Neural cell (in vitro differentiated cells): ENCODE results near the gene RBM25. TPM values are rescaled to one million over a fixed set of nuclear protein-coding genes. Genes with fewer than 3 reads are reported as not detected.

Source experiments
- H2AFZ ChIP-seq: fragments of 200-600, 300-800 bp; sonication (generic), shearing (Covaris generic); 2 replicates; pipeline ENCODE4 v1.6.0; 2014; ENCODE audit warnings: low read depth, mild to moderate bottlenecking, antibody characterized with exemption, low read length, moderate library complexity
- H3F3A ChIP-seq: fragments of 200-600 bp; shearing (Covaris generic); 2 replicates; pipeline ENCODE4 v1.6.1; 2016; ENCODE audit warnings: mild to moderate bottlenecking, moderate library complexity, mixed read lengths, antibody characterized with exemption, low read length; ENCODE audit not compliant: insufficient read depth, poor library complexity, severe bottlenecking
- H3K27ac ChIP-seq: fragments of 200-600, 300-800 bp; sonication (generic), shearing (Covaris generic); 2 replicates; pipeline ENCODE4 v1.5.1; 2014; ENCODE audit warnings: mild to moderate bottlenecking, low read length, moderate library complexity
- H3K27me3 ChIP-seq: fragments of 300-800, 200-600 bp; sonication (generic), shearing (Covaris generic); 2 replicates; pipeline ENCODE4 v1.6.0; 2014; ENCODE audit warnings: mild to moderate bottlenecking, low read depth, low read length, moderate library complexity; ENCODE audit not compliant: insufficient read depth
- H3K36me3 ChIP-seq: fragments of 300-800, 200-600 bp; sonication (generic), shearing (Covaris generic); 2 replicates; pipeline ENCODE4 v1.5.1; 2014; ENCODE audit warnings: mild to moderate bottlenecking, antibody characterized with exemption, low read length, moderate library complexity; ENCODE audit not compliant: insufficient read depth
- H3K4me2 ChIP-seq: fragments of 300-800, 200-600 bp; sonication (generic), shearing (Covaris generic); 2 replicates; pipeline ENCODE4 v1.6.0; 2014; ENCODE audit warnings: mild to moderate bottlenecking, low read length
- H3K4me3 ChIP-seq: fragments of 300-800, 200-600 bp; sonication (generic), shearing (Covaris generic); 2 replicates; pipeline ENCODE4 v1.5.1; 2014; ENCODE audit warnings: mild to moderate bottlenecking, low read length, moderate library complexity
- H3K79me2 ChIP-seq: fragments of 200-600 bp; shearing (Covaris generic); replicated peaks from 2 replicates; pipeline ENCODE4 v1.6.0; 2014; ENCODE audit warnings: mild to moderate bottlenecking, low read length, moderate library complexity; ENCODE audit not compliant: insufficient read depth
- H3K9ac ChIP-seq: fragments of 300-800, 200-600 bp; sonication (generic), shearing (Covaris generic); 2 replicates; pipeline ENCODE4 v1.6.1; 2016; ENCODE audit warnings: mild to moderate bottlenecking, low read length, mixed read lengths
- H3K9me2 ChIP-seq: fragments of 200-600 bp; shearing (Covaris generic); 2 replicates; pipeline ENCODE4 v1.6.1; 2016; ENCODE audit warnings: mild to moderate bottlenecking, low read length, mixed read lengths; ENCODE audit not compliant: insufficient read depth
- H3K9me3 ChIP-seq: fragments of 200-600, 300-800 bp; sonication (generic), shearing (Covaris generic); 2 replicates; pipeline ENCODE4 v1.6.1; 2016; ENCODE audit warnings: mild to moderate bottlenecking, mixed run types, low read length, moderate library complexity, mixed read lengths
- H4K20me1 ChIP-seq: fragments of 200-600 bp; shearing (Covaris generic); 2 replicates; pipeline ENCODE4 v1.6.1; 2016; ENCODE audit warnings: mild to moderate bottlenecking, mixed run types; ENCODE audit not compliant: insufficient read depth
- CTCF ChIP-seq: fragments of 450-650 bp; IDR thresholded peaks from 2 replicates; pipeline ENCODE4 v1.5.1; 2014; ENCODE audit warnings: antibody characterized with exemption, mild to moderate bottlenecking, moderate library complexity; ENCODE audit not compliant: poor library complexity, severe bottlenecking
- EP300 ChIP-seq: fragments of 450-650 bp; conservative IDR thresholded peaks from 2 replicates; pipeline ENCODE4 v1.6.1; 2014; ENCODE audit warnings: antibody characterized with exemption, mild to moderate bottlenecking, moderate library complexity; ENCODE audit not compliant: poor library complexity, severe bottlenecking
- EZH2 ChIP-seq: fragments of 200-600, 300-800 bp; shearing (Covaris generic), sonication (generic); IDR thresholded peaks from 2 replicates; pipeline ENCODE4 v1.6.1; 2014; ENCODE audit warnings: antibody characterized with exemption, low read length, borderline replicate concordance, mild to moderate bottlenecking; ENCODE audit not compliant: insufficient read depth, poor library complexity, severe bottlenecking
- MXI1 ChIP-seq: fragments of 450-650 bp; conservative IDR thresholded peaks from 2 replicates; pipeline ENCODE4 v1.6.1; 2014; ENCODE audit warnings: antibody characterized with exemption, mild to moderate bottlenecking; ENCODE audit not compliant: poor library complexity, severe bottlenecking
- POLR2AphosphoS5 ChIP-seq: IDR thresholded peaks from 2 replicates; pipeline ENCODE4 v1.6.1; 2012
- RAD21 ChIP-seq: fragments of 450-650 bp; conservative IDR thresholded peaks from 2 replicates; pipeline ENCODE4 v1.6.1; 2014; ENCODE audit warnings: antibody characterized with exemption, mild to moderate bottlenecking, moderate library complexity
- REST ChIP-seq: IDR thresholded peaks from 2 replicates; pipeline ENCODE4 v1.6.1; 2012; ENCODE audit warnings: borderline replicate concordance
- SMC3 ChIP-seq: fragments of 450-650 bp; conservative IDR thresholded peaks from 2 replicates; pipeline ENCODE4 v1.6.1; 2014; ENCODE audit warnings: antibody characterized with exemption, mild to moderate bottlenecking, moderate library complexity; ENCODE audit not compliant: poor library complexity
- TAF1 ChIP-seq: IDR thresholded peaks from 2 replicates; pipeline ENCODE4 v1.6.1; 2012; ENCODE audit warnings: low read depth
- polyA plus RNA-seq: library from polyadenylated mRNA; depleted of rRNA; stranded (reverse); fragments of >200 nt; gene quantifications from 2 replicates; pipeline ENCODE4 v1.2.3, GENCODE V29; 2014

Gene RBM25
- polyA plus RNA-seq, 1 donor from 2014 or later: 206 TPM

- H3F3A ChIP-seq: no peaks in the 10 kb centered on the region
- TF ChIP-seq EZH2: no peak
- no peak for TF ChIP-seq RAD21
- TF ChIP-seq EP300: no peak
- TF ChIP-seq TAF1: no peak
- no peak for TF ChIP-seq SMC3
- TF ChIP-seq CTCF: no peak
- no peak for TF ChIP-seq MXI1
- no peak for TF ChIP-seq POLR2AphosphoS5
- TF ChIP-seq REST: no peak
- H3K9me3 ChIP-seq: no peaks in the 10 kb centered on the region
- peaks cover 52% of the 10 kb centered on the region for H3K79me2 ChIP-seq
- H2AFZ ChIP-seq: no peak overlapping the region
- H3K9ac ChIP-seq: no peak overlapping the region
- H3K9me2 ChIP-seq: no peaks in the 10 kb centered on the region
- H3K27me3 ChIP-seq: no peaks in the 10 kb centered on the region
- H3K4me3 ChIP-seq: peak overlapping the region; percentile 55
- peak overlapping the region; percentile 58 for H3K4me2 ChIP-seq
- H4K20me1 ChIP-seq: no peaks in the 10 kb centered on the region
- H3K27ac ChIP-seq: no peak overlapping the region
- H3K36me3 ChIP-seq: no peaks in the 10 kb centered on the region
Measured at GRCh38 chr14:73022051-73022450, 36.3 kb upstream of the RBM25 start.

- peak overlapping the region; percentile 74 for H3K9ac ChIP-seq
- H3K9me2 ChIP-seq: no peaks in the 10 kb centered on the region
- H4K20me1 ChIP-seq: no peaks in the 10 kb centered on the region
- peak overlapping the region; percentile 93 for H3K4me2 ChIP-seq
- TF ChIP-seq SMC3 (no peak), MXI1 (no peak), POLR2AphosphoS5 (no peak), TAF1 (no peak)
- H3F3A ChIP-seq: no peaks in the 10 kb centered on the region
- no peak overlapping the region for H3K27ac ChIP-seq
- peaks cover 47% of the 10 kb centered on the region for H3K79me2 ChIP-seq
- H3K36me3 ChIP-seq: no peaks in the 10 kb centered on the region
- H3K27me3 ChIP-seq: no peaks in the 10 kb centered on the region
- no peak overlapping the region for H2AFZ ChIP-seq
- peak overlapping the region; percentile 82 for H3K4me3 ChIP-seq
- no peaks in the 10 kb centered on the region for H3K9me3 ChIP-seq
Measured at GRCh38 chr14:73025544-73025943, 32.8 kb upstream of the RBM25 start.
